ENCODE data around the gene ANKS1B.

ANKS1B gene

GRCh38 chr12:99119943-99120342 lies 864.8 kb downstream of the ANKS1B start:
- TF ChIP-seq CTCF (IDR thresholded peaks at IDR 0.05; ENCODE audit: unreplicated experiment in 3 of 3), result no peak
- peaks cover 7% of the 10 kb centered on the region for H3K9me3 Mint-ChIP-seq

GRCh38 chr12:99119449-99119848 lies 865.3 kb downstream of the ANKS1B start:
- Mint-ChIP-seq H3K27ac (no peak overlapping the region), H3K4me3 (no peak overlapping the region), H3K27me3 (ENCODE audit: low read depth) (no peaks in the 10 kb centered on the region), H3K9me3 (peaks cover 7% of the 10 kb centered on the region), H3K36me3 (ENCODE audit: low read depth) (no peaks in the 10 kb centered on the region), H3K4me1 (no peaks in the 10 kb centered on the region)
- no peak for TF ChIP-seq CTCF (IDR thresholded peaks at IDR 0.05; ENCODE audit: unreplicated experiment in 3 of 3)

More at GRCh38 chr12:99119943-99120342, 864.8 kb downstream of the ANKS1B start:
- Mint-ChIP-seq H3K27me3 (ENCODE audit: low read depth) (no peaks in the 10 kb centered on the region), H3K36me3 (ENCODE audit: low read depth) (no peaks in the 10 kb centered on the region), H3K4me1 (no peaks in the 10 kb centered on the region), H3K27ac (no peak overlapping the region), H3K4me3 (no peak overlapping the region)

- Mint-ChIP-seq H3K27ac (no peak overlapping the region), H3K36me3 (ENCODE audit: low read depth) (no peaks in the 10 kb centered on the region), H3K27me3 (ENCODE audit: low read depth) (no peaks in the 10 kb centered on the region), H3K4me1 (no peaks in the 10 kb centered on the region), H3K4me3 (no peak overlapping the region), H3K9me3 (peaks cover 7% of the 10 kb centered on the region)
- no peak for TF ChIP-seq CTCF (IDR thresholded peaks at IDR 0.05; ENCODE audit: unreplicated experiment in 3 of 3)
These were observed 873.1 kb downstream of the ANKS1B start for GRCh38 chr12:99111600-99111999.

GRCh38 chr12:99110868-99111267 lies 873.9 kb downstream of the ANKS1B start:
- H3K36me3 Mint-ChIP-seq (ENCODE audit: low read depth), result no peaks in the 10 kb centered on the region
- no peak for TF ChIP-seq CTCF (IDR thresholded peaks at IDR 0.05; ENCODE audit: unreplicated experiment in 3 of 3)

GRCh38 chr12:99110212-99110611 lies 874.5 kb downstream of the ANKS1B start:
- H3K4me1 Mint-ChIP-seq, result no peaks in the 10 kb centered on the region
- no peaks in the 10 kb centered on the region for H3K27me3 Mint-ChIP-seq (ENCODE audit: low read depth)
- no peak overlapping the region for H3K27ac Mint-ChIP-seq
- no peak overlapping the region for H3K4me3 Mint-ChIP-seq
- no peak for TF ChIP-seq CTCF (IDR thresholded peaks at IDR 0.05; ENCODE audit: unreplicated experiment in 3 of 3)
- peaks cover 2% of the 10 kb centered on the region for H3K9me3 Mint-ChIP-seq
- H3K36me3 Mint-ChIP-seq (ENCODE audit: low read depth), result no peaks in the 10 kb centered on the region

More at GRCh38 chr12:99110868-99111267, 873.9 kb downstream of the ANKS1B start:
- Mint-ChIP-seq H3K9me3 (peaks cover 5% of the 10 kb centered on the region), H3K4me1 (no peaks in the 10 kb centered on the region), H3K27ac (no peak overlapping the region), H3K4me3 (no peak overlapping the region), H3K27me3 (ENCODE audit: low read depth) (no peaks in the 10 kb centered on the region)

GRCh38 chr12:99108924-99109323 lies 875.8 kb downstream of the ANKS1B start:
- no peak overlapping the region for H3K4me3 Mint-ChIP-seq
- H3K9me3 Mint-ChIP-seq, result no peaks in the 10 kb centered on the region
- H3K36me3 Mint-ChIP-seq (ENCODE audit: low read depth), result no peaks in the 10 kb centered on the region
- no peak for TF ChIP-seq CTCF (IDR thresholded peaks at IDR 0.05; ENCODE audit: unreplicated experiment in 3 of 3)
- no peaks in the 10 kb centered on the region for H3K4me1 Mint-ChIP-seq
- H3K27me3 Mint-ChIP-seq (ENCODE audit: low read depth), result no peaks in the 10 kb centered on the region
- no peak overlapping the region for H3K27ac Mint-ChIP-seq
